Measurements from ENCODE around the gene ARL5C.

DNA sequence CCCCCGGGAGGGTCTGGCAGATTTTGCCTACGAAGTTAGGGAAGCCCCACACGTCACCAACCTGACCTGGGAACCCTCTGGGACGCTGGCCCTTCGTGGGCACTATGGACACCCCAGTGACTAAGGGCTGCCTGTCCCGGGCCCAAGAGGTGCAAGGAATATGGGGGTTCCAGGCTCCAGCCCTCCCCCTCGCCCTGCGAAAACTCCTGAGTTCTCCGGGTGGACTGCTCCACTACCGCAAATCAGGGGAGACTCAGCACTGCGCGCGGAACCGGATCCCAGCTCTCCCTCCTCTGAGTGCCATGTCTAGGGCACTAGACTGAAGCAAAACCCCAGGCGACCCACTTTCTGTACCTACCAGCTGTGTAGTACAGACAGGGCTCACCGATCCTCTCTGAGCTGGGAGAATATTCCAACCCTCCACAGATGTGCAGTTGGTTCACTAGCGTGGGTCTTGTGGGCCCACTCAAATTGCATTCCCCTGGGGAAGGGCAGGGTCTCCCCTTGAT is at the start of gene ARL5C:
- TF ChIP-seq EZH2 (IDR thresholded peaks at IDR 0.05; ENCODE audit: borderline replicate concordance, insufficient read depth, low read length, poor library complexity, severe bottlenecking) (no peak), POLR2AphosphoS5 (IDR thresholded peaks at IDR 0.05) (no peak), RAD21 (conservative IDR thresholded peaks at IDR 0.05) (no peak), TAF1 (IDR thresholded peaks at IDR 0.05; ENCODE audit: low read depth) (no peak), SMC3 (conservative IDR thresholded peaks at IDR 0.05; ENCODE audit: poor library complexity) (no peak), EP300 (conservative IDR thresholded peaks at IDR 0.05; ENCODE audit: poor library complexity, severe bottlenecking) (no peak), MXI1 (conservative IDR thresholded peaks at IDR 0.05; ENCODE audit: poor library complexity, severe bottlenecking) (no peak)
- TF ChIP-seq, protein P1, sequence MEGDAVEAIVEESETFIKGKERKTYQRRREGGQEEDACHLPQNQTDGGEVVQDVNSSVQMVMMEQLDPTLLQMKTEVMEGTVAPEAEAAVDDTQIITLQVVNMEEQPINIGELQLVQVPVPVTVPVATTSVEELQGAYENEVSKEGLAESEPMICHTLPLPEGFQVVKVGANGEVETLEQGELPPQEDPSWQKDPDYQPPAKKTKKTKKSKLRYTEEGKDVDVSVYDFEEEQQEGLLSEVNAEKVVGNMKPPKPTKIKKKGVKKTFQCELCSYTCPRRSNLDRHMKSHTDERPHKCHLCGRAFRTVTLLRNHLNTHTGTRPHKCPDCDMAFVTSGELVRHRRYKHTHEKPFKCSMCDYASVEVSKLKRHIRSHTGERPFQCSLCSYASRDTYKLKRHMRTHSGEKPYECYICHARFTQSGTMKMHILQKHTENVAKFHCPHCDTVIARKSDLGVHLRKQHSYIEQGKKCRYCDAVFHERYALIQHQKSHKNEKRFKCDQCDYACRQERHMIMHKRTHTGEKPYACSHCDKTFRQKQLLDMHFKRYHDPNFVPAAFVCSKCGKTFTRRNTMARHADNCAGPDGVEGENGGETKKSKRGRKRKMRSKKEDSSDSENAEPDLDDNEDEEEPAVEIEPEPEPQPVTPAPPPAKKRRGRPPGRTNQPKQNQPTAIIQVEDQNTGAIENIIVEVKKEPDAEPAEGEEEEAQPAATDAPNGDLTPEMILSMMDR (IDR thresholded peaks at IDR 0.05; ENCODE audit: poor library complexity, severe bottlenecking): no peak
- TF ChIP-seq, protein P2, sequence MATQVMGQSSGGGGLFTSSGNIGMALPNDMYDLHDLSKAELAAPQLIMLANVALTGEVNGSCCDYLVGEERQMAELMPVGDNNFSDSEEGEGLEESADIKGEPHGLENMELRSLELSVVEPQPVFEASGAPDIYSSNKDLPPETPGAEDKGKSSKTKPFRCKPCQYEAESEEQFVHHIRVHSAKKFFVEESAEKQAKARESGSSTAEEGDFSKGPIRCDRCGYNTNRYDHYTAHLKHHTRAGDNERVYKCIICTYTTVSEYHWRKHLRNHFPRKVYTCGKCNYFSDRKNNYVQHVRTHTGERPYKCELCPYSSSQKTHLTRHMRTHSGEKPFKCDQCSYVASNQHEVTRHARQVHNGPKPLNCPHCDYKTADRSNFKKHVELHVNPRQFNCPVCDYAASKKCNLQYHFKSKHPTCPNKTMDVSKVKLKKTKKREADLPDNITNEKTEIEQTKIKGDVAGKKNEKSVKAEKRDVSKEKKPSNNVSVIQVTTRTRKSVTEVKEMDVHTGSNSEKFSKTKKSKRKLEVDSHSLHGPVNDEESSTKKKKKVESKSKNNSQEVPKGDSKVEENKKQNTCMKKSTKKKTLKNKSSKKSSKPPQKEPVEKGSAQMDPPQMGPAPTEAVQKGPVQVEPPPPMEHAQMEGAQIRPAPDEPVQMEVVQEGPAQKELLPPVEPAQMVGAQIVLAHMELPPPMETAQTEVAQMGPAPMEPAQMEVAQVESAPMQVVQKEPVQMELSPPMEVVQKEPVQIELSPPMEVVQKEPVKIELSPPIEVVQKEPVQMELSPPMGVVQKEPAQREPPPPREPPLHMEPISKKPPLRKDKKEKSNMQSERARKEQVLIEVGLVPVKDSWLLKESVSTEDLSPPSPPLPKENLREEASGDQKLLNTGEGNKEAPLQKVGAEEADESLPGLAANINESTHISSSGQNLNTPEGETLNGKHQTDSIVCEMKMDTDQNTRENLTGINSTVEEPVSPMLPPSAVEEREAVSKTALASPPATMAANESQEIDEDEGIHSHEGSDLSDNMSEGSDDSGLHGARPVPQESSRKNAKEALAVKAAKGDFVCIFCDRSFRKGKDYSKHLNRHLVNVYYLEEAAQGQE (IDR thresholded peaks at IDR 0.05; ENCODE audit: borderline replicate concordance): no peak
